Measurements from ENCODE around the gene FUT8.

The FUT8 gene

DNA sequence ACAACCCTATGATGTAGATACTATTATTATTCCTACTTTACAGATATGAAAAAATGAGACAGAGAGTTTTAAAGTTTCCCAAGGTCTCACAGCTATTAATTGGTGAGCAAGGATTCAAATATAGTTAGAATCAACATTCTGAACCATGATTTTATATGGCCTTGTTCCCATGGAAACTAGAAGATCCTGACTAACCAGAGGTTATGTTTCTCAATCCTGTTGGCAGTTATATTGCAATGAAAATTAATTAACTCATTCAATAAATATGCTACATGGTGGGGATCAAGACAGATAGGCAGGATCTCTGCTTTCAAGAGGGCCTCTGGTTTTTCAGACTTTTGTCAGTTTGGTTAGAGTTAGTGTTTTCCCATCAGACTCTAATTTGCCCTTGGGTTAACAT is 9.3 kb upstream of the FUT8 start:
- TF ChIP-seq, protein P1, sequence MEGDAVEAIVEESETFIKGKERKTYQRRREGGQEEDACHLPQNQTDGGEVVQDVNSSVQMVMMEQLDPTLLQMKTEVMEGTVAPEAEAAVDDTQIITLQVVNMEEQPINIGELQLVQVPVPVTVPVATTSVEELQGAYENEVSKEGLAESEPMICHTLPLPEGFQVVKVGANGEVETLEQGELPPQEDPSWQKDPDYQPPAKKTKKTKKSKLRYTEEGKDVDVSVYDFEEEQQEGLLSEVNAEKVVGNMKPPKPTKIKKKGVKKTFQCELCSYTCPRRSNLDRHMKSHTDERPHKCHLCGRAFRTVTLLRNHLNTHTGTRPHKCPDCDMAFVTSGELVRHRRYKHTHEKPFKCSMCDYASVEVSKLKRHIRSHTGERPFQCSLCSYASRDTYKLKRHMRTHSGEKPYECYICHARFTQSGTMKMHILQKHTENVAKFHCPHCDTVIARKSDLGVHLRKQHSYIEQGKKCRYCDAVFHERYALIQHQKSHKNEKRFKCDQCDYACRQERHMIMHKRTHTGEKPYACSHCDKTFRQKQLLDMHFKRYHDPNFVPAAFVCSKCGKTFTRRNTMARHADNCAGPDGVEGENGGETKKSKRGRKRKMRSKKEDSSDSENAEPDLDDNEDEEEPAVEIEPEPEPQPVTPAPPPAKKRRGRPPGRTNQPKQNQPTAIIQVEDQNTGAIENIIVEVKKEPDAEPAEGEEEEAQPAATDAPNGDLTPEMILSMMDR (IDR thresholded peaks at IDR 0.05): no peak
- no peak overlapping the region for H3K4me3 ChIP-seq

GRCh38 chr14:65408113-65408512 is 4.4 kb upstream of the FUT8 start:
- Histone ChIP-seq H3K4me3 (no peak overlapping the region), H3K27ac (no peak overlapping the region)
- no peak for DNase-seq (ENCODE audit: low spot score)
- TF ChIP-seq, protein P1 (IDR thresholded peaks at IDR 0.05): no peak

More for the DNA sequence above, 9.3 kb upstream of the FUT8 start:
- DNase-seq (ENCODE audit: low spot score): no peak
- no peak overlapping the region for H3K27ac ChIP-seq

DNA sequence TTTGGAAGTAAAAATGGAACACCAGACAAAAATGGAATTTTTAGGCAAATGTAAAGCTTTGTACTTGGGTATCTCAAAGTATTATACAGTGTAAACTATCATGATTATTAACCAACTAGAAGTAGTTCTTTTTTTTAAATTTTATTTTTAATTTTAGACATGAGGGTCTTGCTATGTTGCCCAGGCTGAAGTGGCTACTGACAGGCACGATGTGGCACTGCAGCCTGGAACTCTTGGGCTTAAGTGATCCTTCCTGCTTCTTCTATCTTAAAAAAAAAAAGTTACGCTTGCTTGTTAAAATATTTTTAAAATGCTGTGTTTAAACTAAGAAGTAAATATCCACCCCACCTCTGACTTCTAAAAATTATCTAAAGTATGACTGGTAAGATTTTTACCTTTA is 1.9 kb upstream of the FUT8 start:
- Histone ChIP-seq H3K4me3 (no peak overlapping the region), H3K27ac (no peak overlapping the region)
- DNase-seq (ENCODE audit: low spot score): no peak
- TF ChIP-seq, protein P1 (IDR thresholded peaks at IDR 0.05): no peak

GRCh38 chr14:65411656-65412031 is 886 bp upstream of the FUT8 start:
- Histone ChIP-seq H3K27ac (peak overlapping the region; percentile 91 to 93), H3K4me3 (peak overlapping the region; percentile 73)
- TF ChIP-seq, protein P1 (IDR thresholded peaks at IDR 0.05): no peak
- peak; percentile 94 for DNase-seq (ENCODE audit: low spot score)

DNA sequence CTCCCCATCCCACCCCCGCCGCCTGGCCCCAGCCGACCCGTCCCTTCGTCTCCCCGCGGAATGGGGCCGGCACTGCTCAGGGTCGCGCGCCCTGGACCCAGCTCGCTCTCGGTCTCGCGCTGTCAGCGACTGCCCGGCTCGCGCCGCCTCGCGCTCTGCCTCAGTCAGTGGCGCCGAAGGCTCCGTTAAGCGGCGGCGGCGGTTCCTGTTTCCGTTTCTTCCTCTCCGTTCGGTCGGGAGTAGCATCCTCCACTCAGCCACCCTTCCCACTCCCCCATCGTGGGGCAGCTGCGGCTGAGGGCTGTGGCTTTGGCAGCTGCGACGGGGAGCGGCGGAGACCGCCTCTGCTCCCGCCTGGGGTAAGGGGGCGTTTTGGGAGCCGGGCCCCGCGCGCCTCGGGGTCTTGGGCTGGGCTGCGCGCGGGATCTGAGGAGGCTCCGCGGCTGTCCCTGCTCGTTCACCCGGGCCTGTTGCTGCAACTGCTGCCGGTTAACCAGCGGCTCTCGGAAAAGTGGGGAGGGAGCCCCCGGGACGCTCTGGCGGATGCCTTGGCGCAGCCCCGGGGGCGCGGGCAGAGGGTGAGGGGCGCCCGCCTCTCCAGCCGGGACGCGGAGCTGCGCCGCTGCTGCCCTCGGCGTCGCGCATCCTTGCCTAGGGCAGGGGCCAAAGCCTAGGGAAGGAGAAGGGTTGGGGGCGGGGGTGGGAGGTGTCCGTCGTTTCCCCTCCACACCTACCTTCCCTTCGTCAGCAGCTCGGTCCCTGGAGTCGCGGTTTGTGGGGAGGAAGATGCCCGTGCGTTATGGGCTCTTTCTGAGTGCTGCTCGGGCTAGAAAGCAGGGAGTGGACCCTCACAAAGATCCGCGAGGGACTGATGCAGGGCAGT is 567 bp downstream of the FUT8 start:
- Histone ChIP-seq H3K27ac (peak overlapping the region; percentile 91 to 93), H3K4me3 (peak overlapping the region; percentile 73)
- TF ChIP-seq, protein P1 (IDR thresholded peaks at IDR 0.05): no peak
- peak; percentile 86 for DNase-seq (ENCODE audit: low spot score)

- Histone ChIP-seq H3K4me3 (peak overlapping the region; percentile 73), H3K27ac (peak overlapping the region; percentile 91 to 93)
- TF ChIP-seq, protein P1 (IDR thresholded peaks at IDR 0.05): no peak
- no peak for DNase-seq (ENCODE audit: low spot score)
Observed at GRCh38 chr14:65413739-65414045, 1.2 kb downstream of the FUT8 start.

GRCh38 chr14:65414961-65415589 is 2.5 kb downstream of the FUT8 start:
- DNase-seq (ENCODE audit: low spot score): no peak
- Histone ChIP-seq H3K4me3 (no peak overlapping the region), H3K27ac (no peak overlapping the region)
- TF ChIP-seq, protein P1 (IDR thresholded peaks at IDR 0.05): no peak
